Subcutaneous adipose tissue (tissue), 4 donors: ENCODE measurements around the gene QKI. TPM values are rescaled to one million over a fixed set of nuclear protein-coding genes. Genes with fewer than 3 reads are reported as not detected.

Experiments used
- total RNA-seq, 4 donors: library from RNA; depleted of rRNA; stranded (reverse); fragments of >200 nt; gene quantifications; one replicate each; pipeline ENCODE4 v1.1.0, GENCODE V29; 2016
- TF ChIP-seq, protein P1 (sequence below): fragments of 450-650 bp; IDR thresholded peaks from one replicate; pipeline ENCODE4 v1.5.1; 2016; ENCODE audit warnings: low read depth, mild to moderate bottlenecking, control low read depth, antibody characterized with exemption, moderate library complexity

QKI gene
- total RNA-seq, 4 donors from 2014 or later: 218 to 368 (median 266) TPM

DNA sequence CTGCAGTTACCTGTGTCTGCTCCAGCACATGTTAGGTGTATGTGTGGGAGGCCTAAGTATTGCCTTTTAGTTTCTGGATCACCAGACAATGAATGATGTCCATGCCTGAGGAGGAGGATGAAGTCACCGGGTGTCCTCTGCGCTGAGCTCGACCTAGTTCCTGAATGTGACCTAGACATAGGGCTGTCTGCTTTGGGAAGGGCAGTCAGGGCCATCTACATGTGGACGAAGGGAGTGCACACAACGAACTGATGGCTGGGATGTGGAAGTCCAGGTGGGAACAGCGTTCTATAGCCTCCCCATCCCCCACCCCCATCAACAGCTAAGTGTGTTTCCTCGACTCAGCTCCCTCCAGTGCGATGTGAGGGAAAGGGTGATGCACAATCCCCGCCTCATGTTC lies 186.3 kb downstream of the QKI start:
- TF ChIP-seq, protein P1, sequence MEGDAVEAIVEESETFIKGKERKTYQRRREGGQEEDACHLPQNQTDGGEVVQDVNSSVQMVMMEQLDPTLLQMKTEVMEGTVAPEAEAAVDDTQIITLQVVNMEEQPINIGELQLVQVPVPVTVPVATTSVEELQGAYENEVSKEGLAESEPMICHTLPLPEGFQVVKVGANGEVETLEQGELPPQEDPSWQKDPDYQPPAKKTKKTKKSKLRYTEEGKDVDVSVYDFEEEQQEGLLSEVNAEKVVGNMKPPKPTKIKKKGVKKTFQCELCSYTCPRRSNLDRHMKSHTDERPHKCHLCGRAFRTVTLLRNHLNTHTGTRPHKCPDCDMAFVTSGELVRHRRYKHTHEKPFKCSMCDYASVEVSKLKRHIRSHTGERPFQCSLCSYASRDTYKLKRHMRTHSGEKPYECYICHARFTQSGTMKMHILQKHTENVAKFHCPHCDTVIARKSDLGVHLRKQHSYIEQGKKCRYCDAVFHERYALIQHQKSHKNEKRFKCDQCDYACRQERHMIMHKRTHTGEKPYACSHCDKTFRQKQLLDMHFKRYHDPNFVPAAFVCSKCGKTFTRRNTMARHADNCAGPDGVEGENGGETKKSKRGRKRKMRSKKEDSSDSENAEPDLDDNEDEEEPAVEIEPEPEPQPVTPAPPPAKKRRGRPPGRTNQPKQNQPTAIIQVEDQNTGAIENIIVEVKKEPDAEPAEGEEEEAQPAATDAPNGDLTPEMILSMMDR: no peak

DNA sequence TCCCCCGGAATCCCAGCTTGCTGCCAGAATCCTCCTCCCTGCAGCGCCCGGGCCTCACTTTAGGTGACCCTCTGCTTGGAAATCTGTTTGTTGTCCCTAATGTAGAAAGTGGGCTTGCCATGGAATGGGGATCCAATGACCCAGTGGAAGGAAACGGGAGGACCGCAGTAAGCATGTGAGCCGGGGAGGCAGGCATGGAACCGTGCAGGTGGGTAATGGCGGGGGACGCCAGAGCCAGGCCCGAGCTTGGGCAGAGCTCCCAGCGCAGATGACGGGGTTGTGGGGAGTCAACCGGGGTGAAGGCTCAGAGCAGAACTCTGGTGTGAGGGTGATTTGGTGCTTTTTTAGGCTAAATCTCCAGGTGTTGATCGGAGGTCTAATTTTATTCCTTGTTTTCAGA lies 188.3 kb downstream of the QKI start:
- TF ChIP-seq, protein P1: no peak

DNA sequence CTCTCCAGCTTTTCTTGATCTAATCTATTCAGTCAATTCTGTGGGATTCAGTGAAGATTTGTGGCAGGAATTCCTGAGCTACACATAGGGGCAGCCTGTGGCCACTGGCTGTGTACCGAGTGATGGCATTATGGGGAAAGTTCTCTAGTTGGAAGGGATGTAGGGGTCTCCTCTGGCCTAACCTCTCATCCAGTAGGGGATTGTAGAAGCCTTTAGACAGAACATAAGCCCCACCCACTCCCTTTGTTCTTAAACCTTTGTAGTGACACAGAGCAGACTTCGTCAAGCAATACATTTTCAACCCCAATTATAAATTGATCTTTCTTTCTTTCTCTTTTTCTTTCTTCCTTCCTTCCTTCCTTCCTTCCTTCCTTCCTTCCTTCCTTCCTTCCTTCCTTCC lies 188.9 kb downstream of the QKI start:
- TF ChIP-seq, protein P1: no peak

DNA sequence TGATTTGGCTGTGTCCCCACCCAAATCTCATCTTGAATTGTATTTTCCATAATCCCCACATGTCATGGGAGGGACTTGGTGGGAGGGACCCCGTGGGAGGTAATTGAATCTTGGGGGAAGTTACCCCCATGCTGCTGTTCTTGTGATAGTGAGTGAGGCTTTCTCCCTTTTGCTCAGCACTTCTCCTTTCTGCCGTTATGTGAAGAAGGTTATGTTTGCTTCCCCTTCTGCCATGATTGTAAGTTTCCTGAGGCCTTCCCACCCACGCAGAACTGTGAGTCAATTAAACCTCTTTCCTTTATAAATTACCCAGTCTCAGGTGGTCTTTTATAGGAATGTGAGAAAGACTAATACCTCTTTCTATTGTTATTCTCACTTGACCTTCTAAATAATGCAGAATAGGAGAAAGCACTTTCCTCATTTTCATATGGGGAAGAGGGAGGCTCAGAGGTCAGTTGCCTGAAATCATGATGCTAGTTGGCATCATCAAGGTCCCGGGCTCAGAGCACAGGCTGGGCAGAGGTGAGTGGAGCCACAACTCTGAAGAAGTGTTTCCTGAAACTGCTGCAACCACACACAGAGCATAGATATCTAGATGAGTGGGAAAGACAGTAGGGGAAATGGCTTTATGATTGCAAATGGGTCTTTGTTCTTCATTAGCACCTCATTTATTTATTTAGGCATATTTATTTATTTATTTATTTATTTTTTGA lies 191.0 kb downstream of the QKI start:
- TF ChIP-seq, protein P1: no peak

DNA sequence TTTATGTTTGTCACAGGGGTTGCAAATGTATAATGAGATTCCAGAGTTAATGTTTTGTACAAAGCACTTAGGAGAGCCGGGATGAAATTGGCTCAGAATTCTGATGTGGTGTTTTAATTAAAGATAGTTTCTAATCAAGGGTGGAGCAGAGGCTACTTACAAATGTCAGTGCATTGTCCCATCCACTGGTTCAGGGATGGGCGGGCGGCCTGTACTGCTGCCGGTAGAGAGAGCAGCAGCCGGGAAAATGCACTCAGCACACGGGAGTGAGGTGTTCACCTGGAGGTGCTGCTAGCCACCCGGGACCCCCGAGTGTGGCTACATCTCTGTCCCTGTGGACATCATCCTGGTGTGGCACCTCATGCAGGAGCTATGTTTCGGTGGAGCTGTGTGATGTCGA lies 193.3 kb downstream of the QKI start:
- TF ChIP-seq, protein P1: no peak

DNA sequence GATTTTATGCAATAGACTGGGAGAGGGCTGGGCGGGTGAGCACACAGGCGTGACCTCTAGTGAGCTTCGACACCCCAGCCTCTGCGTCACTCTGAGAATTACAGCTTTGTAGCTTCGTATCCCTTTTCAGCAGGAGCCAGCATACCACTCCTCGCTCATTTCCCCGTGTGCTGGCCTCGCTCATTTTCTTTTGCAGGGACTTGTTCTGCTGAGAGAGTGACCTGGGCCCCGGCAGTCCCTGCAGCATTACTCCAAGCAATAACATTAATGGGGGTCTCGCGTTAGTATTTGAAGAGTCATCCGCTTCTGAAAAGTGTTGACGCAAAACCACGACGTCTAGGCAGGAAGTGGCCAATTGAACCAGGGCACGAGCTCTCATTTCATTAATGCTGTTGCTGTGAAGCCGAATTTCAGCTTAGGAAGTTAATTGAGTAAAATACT lies 193.7 kb downstream of the QKI start:
- TF ChIP-seq, protein P1: no peak

DNA sequence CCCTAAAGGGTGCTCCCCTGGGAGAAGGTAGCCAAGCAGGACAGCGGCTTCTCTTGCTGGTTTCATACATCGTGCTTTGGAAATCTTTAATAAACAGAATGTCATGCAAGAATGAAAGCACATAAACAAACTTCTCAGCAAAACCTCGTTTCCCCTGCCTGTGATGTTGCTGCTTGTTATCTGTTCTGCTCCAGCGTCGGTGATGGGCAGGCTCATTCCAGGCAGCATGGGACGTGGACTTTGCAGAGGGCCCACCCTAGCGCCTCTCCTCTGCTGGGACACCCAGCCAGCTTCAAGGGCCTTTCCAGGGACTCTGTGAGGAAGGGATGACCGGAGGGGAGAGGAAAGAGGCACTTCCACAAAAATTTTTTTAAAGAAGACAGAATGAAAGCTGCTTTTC lies 197.7 kb downstream of the QKI start:
- TF ChIP-seq, protein P1: no peak
